HepG2 (cell line): ENCODE measurements around the gene KIRREL3. TPM values are rescaled to one million over a fixed set of nuclear protein-coding genes. Genes with fewer than 3 reads are reported as not detected.

Source experiments
- ATAC-seq: fragments of 200-7000 bp; cut with Tn5 transposase; 3 replicates; pipeline ENCODE4 v1.9.1; 2020; ENCODE audit warnings: mild to moderate bottlenecking, moderate library complexity
- BruUV-seq: library from RNA; stranded (reverse); fragments of 400-500 nt; replicated peaks from 2 replicates; lab custom pipeline; 2021; lab: Mats Ljungman, UMichigan
- CTCF ChIA-PET: fragments of 300-600 bp; formaldehyde crosslinking; extraction: SDS; loops from one replicate; lab custom pipeline; 2021; ENCODE audit warnings: low total read pairs, inconsistent platforms, low intra/inter-chr PET ratio; lab: Yijun Ruan, JAX
- POLR2A ChIA-PET: fragments of 350-600 bp; sonication (Branson Sonifier 250); formaldehyde crosslinking; loops from one replicate; lab custom pipeline; 2020; ENCODE audit warnings: antibody characterized with exemption, inconsistent platforms; lab: Yijun Ruan, JAX
- DNase-seq: peaks from one replicate; pipeline ENCODE4 v3.0.0-alpha.2; 2015; ENCODE audit warnings: low spot score
- FAIRE-seq: peaks from 3 replicates; lab custom pipeline; 2011; peaks lifted over from hg19 to GRCh38; lab: Jason Lieb, UNC
- H2AFZ ChIP-seq: one replicate; pipeline ENCODE4 v1.6.1; 2011; ENCODE audit warnings: low read length, inconsistent platforms
- H3K27ac ChIP-seq: fragments of 300-600 bp; 3 replicates; pipeline ENCODE4 v1.8.0; 2011; ENCODE audit warnings: mixed run types, mild to moderate bottlenecking, mixed read lengths, low read length, inconsistent platforms; ENCODE audit not compliant: insufficient read depth; ENCODE audit errors: extremely low read length
- H3K27me3 ChIP-seq, 2 experiments: fragments of 200-600 bp in 1 of 2; 2 replicates in 1 of 2; 3 replicates in 1 of 2; pipeline versions ENCODE4 v1.6.0 to v1.8.0; 2011; ENCODE audit warnings: low read length in 2 of 2, mild to moderate bottlenecking in 2 of 2, moderate library complexity in 2 of 2, inconsistent platforms in 1 of 2; ENCODE audit not compliant: insufficient read depth in 2 of 2, control insufficient read depth in 1 of 2
- H3K36me3 ChIP-seq, 2 experiments: fragments of 200-600 bp in 1 of 2; replicated peaks in 1 of 2; 2 replicates in 1 of 2; 3 replicates in 1 of 2; pipeline versions ENCODE4 v1.5.1 to v1.8.0; 2011; ENCODE audit warnings: low read length in 2 of 2, inconsistent platforms in 1 of 2; ENCODE audit not compliant: insufficient read depth in 2 of 2, control insufficient read depth in 1 of 2
- H3K4me1 ChIP-seq: 2 replicates; pipeline ENCODE4 v1.5.1; 2012; ENCODE audit warnings: low read length, inconsistent platforms; ENCODE audit not compliant: insufficient read depth
- H3K4me2 ChIP-seq: 2 replicates; pipeline ENCODE4 v1.6.0; 2011; ENCODE audit warnings: low read depth, low read length, inconsistent platforms
- H3K4me3 ChIP-seq, 3 experiments: fragments of 200-600 bp in 1 of 3; sonication (generic), shearing (Covaris generic) in 1 of 3; replicated peaks in 1 of 3; 2 replicates each; pipeline ENCODE4 v1.5.1; 2011 to 2016; ENCODE audit warnings: low read length in 3 of 3, inconsistent platforms in 2 of 3, low read depth in 2 of 3, mild to moderate bottlenecking in 2 of 3, control low read depth in 1 of 3, mixed read lengths in 1 of 3; ENCODE audit not compliant: insufficient read depth in 1 of 3
- H3K79me2 ChIP-seq: one replicate; pipeline ENCODE4 v1.6.1; 2011; ENCODE audit warnings: low read length, inconsistent platforms; ENCODE audit not compliant: insufficient read depth
- H3K9ac ChIP-seq: 2 replicates; pipeline ENCODE4 v1.6.0; 2011; ENCODE audit warnings: mild to moderate bottlenecking, low read depth, low read length, inconsistent platforms; ENCODE audit not compliant: insufficient read depth
- H3K9me3 ChIP-seq: 2 replicates; pipeline ENCODE4 v1.5.1; 2012; ENCODE audit warnings: mild to moderate bottlenecking, low read length
- H4K20me1 ChIP-seq: 2 replicates; pipeline ENCODE4 v1.6.0; 2011; ENCODE audit warnings: inconsistent platforms, mild to moderate bottlenecking, low read length, moderate library complexity; ENCODE audit not compliant: insufficient read depth
- CCAR2 ChIP-seq: fragments of 200-400 bp; formaldehyde crosslinking; optimal IDR thresholded peaks from 2 replicates; pipeline ENCODE3; 2018; ENCODE audit warnings: low read depth, mild to moderate bottlenecking, low read length, moderate library complexity
- HNRNPK ChIP-seq: fragments of 200-400 bp; formaldehyde crosslinking; IDR thresholded peaks from 2 replicates; pipeline ENCODE4 v1.6.1; 2018; ENCODE audit warnings: low read length, low read depth, moderate library complexity, mild to moderate bottlenecking; ENCODE audit not compliant: poor library complexity, severe bottlenecking
- ISL2 ChIP-seq: sonication (generic); formaldehyde crosslinking; IDR thresholded peaks from 2 replicates; pipeline ENCODE4 v1.5.0; 2020; ENCODE audit warnings: missing genetic modification reagents
- NFIC ChIP-seq: IDR thresholded peaks from 2 replicates; pipeline ENCODE4 v1.6.1; 2012; ENCODE audit warnings: mild to moderate bottlenecking, low read length, inconsistent platforms
- RXRA ChIP-seq: sonication (generic); formaldehyde crosslinking; IDR thresholded peaks from 2 replicates; pipeline ENCODE4 v1.5.1; 2020; ENCODE audit warnings: missing genetic modification reagents
- ZBTB20 ChIP-seq: sonication (generic); formaldehyde crosslinking; IDR thresholded peaks from 2 replicates; pipeline ENCODE4 v1.8.1; 2023; ENCODE audit warnings: missing genetic modification reagents, low read depth, mild to moderate bottlenecking, borderline replicate concordance
- ZFP82 ChIP-seq: sonication (generic); formaldehyde crosslinking; IDR thresholded peaks from 2 replicates; pipeline ENCODE4 v1.5.1; 2020; ENCODE audit warnings: mild to moderate bottlenecking, missing genetic modification reagents, borderline replicate concordance
- ZMYM4 ChIP-seq: sonication (generic); formaldehyde crosslinking; IDR thresholded peaks from 2 replicates; pipeline ENCODE4 v1.8.1; 2023; ENCODE audit warnings: mild to moderate bottlenecking, missing genetic modification reagents
- ZNF274 ChIP-seq: sonication (generic); formaldehyde crosslinking; IDR thresholded peaks from 2 replicates; pipeline ENCODE4 v1.5.1; 2020; ENCODE audit warnings: mild to moderate bottlenecking, missing genetic modification reagents
- ZNF512B ChIP-seq: sonication (generic); formaldehyde crosslinking; IDR thresholded peaks from 2 replicates; pipeline ENCODE4 v1.5.1; 2020; ENCODE audit warnings: missing genetic modification reagents, mild to moderate bottlenecking, borderline replicate concordance
- ZNF747 ChIP-seq: sonication (generic); formaldehyde crosslinking; IDR thresholded peaks from 2 replicates; pipeline ENCODE4 v1.8.1; 2023; ENCODE audit warnings: missing genetic modification reagents, mild to moderate bottlenecking, borderline replicate concordance
- WGBS: methylation state at CpG from one replicate; pipeline ENCODE4 v1.1.6; 2017; ENCODE audit warnings: low lambda C conversion rate; 5-methylcytosine and 5-hydroxymethylcytosine counted together
- in situ Hi-C: cut with HindIII; loops from 2 replicates; pipeline ENCODE4 v1.10.0; 2017; ENCODE audit warnings: low pct_unique_long_range_greater_than_20kb; ENCODE audit not compliant: extremely low pct_ligation_motif_present
- intact Hi-C: fragments of 100-400 bp; cut with micrococcal nuclease; formaldehyde crosslinking; loops from one replicate; pipeline ENCODE4 v1.10.0; 2022; ENCODE audit not compliant: unreplicated experiment
- polyA plus RNA-seq, 8 experiments: library from polyadenylated mRNA; depleted of rRNA in 3 of 8; stranded (reverse) in 7 of 8; unstranded in 1 of 8; fragments of >200 nt; fragmentation: Illumina TruSeq in 4 of 8; extraction: Trizol in 4 of 8; gene quantifications; 2 replicates each; pipeline versions ENCODE4 v1.2.1 to v1.2.3, GENCODE V29; 2011 to 2016; ENCODE audit warnings: low read depth in 4 of 8, missing spikeins in 1 of 8, mixed read lengths in 1 of 8; ENCODE audit not compliant: insufficient read depth in 1 of 8
- total RNA-seq, 5 experiments: library from RNA; depleted of rRNA; stranded (reverse); fragments of >200 nt; fragmentation: Illumina TruSeq; extraction: Trizol; gene quantifications; 2 replicates each; pipeline ENCODE4 v1.2.3, GENCODE V29; 2016; ENCODE audit warnings: low read depth in 1 of 5
- TF ChIP-seq, protein P1 (sequence below): sonication (generic); formaldehyde crosslinking; IDR thresholded peaks from 2 replicates; pipeline ENCODE4 v1.8.1; 2023; ENCODE audit warnings: mild to moderate bottlenecking, moderate library complexity, missing genetic modification reagents
- TF ChIP-seq, protein P2 (sequence below): sonication (generic); formaldehyde crosslinking; IDR thresholded peaks from 2 replicates; pipeline ENCODE4 v1.5.1; 2020; ENCODE audit warnings: mild to moderate bottlenecking, missing genetic modification reagents, borderline replicate concordance

The KIRREL3 gene
- total and polyA plus RNA-seq, 2 of the 13 experiments (the other 11 are each of a cell fraction or from before 2014, with no cell fraction given) = not detected

GRCh38 chr11:126782810-126783209 is 217.8 kb downstream of the KIRREL3 start (continued):
- TF ChIP-seq ZNF274 (CRISPR knock-in tag) = no peak
- TF ChIP-seq, all 625 proteins: peak for 0

DNA sequence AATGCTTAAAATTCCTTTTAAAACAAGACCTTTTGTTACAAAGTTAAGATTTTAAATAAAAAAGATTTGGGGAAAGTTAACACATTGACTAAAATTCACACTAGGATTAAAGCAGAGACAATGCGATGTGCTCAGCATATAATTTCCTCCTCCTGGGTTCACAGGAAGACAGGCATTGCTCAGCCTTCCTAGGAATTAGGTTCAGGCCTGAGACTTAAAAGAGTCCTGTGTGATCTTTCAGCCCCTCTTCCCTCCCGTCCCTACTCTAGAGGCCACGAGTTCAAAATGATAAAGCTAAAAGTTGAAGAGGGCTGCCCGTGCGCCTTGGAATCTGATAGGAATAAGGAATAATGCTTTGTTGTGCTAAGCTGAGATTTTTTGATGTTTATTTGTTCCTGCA is 218.6 kb downstream of the KIRREL3 start:
- FAIRE-seq = no peak
- no peak overlapping the region for H3K4me3 ChIP-seq
- H3K9ac ChIP-seq = no peak overlapping the region
- BruUV-seq = no TSS peak
- no peak for DNase-seq
- no peaks in the 10 kb centered on the region for H3K4me1 ChIP-seq
- H3K27me3 ChIP-seq = peaks cover 0 to 1% of the 10 kb centered on the region in 2 experiments; a peak in 2 of 5 replicates
- WGBS = 0% methylated on average over 5 of the region's 5 CpGs
- H4K20me1 ChIP-seq = no peaks in the 10 kb centered on the region
- ChIA-PET POLR2A (no interaction called here), CTCF (no interaction called here)
- no peaks in the 10 kb centered on the region for H3K36me3 ChIP-seq
- H3K9me3 ChIP-seq = no peaks in the 10 kb centered on the region
- in situ Hi-C loops (no loop called here), intact Hi-C loops (no loop called here)
- H3K4me2 ChIP-seq = no peak overlapping the region
- no peak overlapping the region for H2AFZ ChIP-seq
- no peaks in the 10 kb centered on the region for H3K79me2 ChIP-seq
- ATAC-seq = no peak
- no peak overlapping the region for H3K27ac ChIP-seq
- no peak for TF ChIP-seq ZNF747 (CRISPR knock-in tag)
- TF ChIP-seq ZFP82 (CRISPR knock-in tag) = no peak
- no peak for TF ChIP-seq NFIC
- no peak for TF ChIP-seq HNRNPK
- TF ChIP-seq, protein P1, sequence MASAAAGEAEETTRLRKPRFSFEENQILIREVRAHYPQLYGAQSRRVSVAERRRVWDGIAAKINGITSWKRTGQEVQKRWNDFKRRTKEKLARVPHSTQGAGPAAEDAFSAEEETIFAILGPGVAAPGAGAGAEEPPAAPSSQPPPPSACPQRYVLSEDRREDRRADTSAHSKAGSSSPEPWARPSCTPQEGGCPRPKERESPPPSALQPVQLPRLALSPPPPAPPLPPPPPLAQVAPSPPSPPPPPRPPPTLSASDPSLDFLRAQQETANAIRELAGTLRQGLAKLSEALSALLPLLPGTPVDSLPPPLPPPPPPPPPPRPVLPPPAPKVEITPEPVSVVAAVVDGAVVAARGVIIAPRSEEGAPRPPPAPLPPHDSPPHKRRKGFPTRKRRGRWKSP (CRISPR knock-in tag) = no peak
- TF ChIP-seq ZMYM4 = no peak
- TF ChIP-seq CCAR2 = no peak
- TF ChIP-seq ZNF512B (CRISPR knock-in tag) = no peak
- no peak for TF ChIP-seq ISL2
- TF ChIP-seq ZBTB20 (CRISPR knock-in tag) = no peak
- TF ChIP-seq RXRA = no peak
- TF ChIP-seq, protein P2, sequence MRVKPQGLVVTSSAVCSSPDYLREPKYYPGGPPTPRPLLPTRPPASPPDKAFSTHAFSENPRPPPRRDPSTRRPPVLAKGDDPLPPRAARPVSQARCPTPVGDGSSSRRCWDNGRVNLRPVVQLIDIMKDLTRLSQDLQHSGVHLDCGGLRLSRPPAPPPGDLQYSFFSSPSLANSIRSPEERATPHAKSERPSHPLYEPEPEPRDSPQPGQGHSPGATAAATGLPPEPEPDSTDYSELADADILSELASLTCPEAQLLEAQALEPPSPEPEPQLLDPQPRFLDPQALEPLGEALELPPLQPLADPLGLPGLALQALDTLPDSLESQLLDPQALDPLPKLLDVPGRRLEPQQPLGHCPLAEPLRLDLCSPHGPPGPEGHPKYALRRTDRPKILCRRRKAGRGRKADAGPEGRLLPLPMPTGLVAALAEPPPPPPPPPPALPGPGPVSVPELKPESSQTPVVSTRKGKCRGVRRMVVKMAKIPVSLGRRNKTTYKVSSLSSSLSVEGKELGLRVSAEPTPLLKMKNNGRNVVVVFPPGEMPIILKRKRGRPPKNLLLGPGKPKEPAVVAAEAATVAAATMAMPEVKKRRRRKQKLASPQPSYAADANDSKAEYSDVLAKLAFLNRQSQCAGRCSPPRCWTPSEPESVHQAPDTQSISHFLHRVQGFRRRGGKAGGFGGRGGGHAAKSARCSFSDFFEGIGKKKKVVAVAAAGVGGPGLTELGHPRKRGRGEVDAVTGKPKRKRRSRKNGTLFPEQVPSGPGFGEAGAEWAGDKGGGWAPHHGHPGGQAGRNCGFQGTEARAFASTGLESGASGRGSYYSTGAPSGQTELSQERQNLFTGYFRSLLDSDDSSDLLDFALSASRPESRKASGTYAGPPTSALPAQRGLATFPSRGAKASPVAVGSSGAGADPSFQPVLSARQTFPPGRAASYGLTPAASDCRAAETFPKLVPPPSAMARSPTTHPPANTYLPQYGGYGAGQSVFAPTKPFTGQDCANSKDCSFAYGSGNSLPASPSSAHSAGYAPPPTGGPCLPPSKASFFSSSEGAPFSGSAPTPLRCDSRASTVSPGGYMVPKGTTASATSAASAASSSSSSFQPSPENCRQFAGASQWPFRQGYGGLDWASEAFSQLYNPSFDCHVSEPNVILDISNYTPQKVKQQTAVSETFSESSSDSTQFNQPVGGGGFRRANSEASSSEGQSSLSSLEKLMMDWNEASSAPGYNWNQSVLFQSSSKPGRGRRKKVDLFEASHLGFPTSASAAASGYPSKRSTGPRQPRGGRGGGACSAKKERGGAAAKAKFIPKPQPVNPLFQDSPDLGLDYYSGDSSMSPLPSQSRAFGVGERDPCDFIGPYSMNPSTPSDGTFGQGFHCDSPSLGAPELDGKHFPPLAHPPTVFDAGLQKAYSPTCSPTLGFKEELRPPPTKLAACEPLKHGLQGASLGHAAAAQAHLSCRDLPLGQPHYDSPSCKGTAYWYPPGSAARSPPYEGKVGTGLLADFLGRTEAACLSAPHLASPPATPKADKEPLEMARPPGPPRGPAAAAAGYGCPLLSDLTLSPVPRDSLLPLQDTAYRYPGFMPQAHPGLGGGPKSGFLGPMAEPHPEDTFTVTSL (CRISPR knock-in tag) = no peak
